B cell (primary cell): ENCODE results near the gene ATF3.

ENCODE experiments used
- CTCF ChIP-seq: fragments of 200-600 bp; IDR thresholded peaks from one replicate; pipeline ENCODE4 v1.8.0; 2022; ENCODE audit warnings: antibody characterized with exemption, mild to moderate bottlenecking
- EZH2 ChIP-seq: IDR thresholded peaks from 2 replicates; pipeline ENCODE4 v1.6.1; 2012; ENCODE audit warnings: borderline replicate concordance, low read depth, mild to moderate bottlenecking, moderate library complexity, low read length; ENCODE audit not compliant: insufficient read depth, poor library complexity, severe bottlenecking

GRCh38 chr1:212628813-212629415, 20.4 kb downstream of the ATF3 start:
- TF ChIP-seq CTCF (no peak), EZH2 (no peak)
